DND-41 (cell line): ENCODE data around the gene TRIM6.

Experiments
- ATAC-seq: fragments of 200-7000 bp; cut with Tn5 transposase; 3 replicates; pipeline ENCODE4 v1.9.1; 2021; ENCODE audit warnings: low read depth; ENCODE audit not compliant: insufficient read depth
- DNase-seq: peaks from one replicate; pipeline ENCODE4 v3.0.0-alpha.2; 2020
- H2AFZ ChIP-seq: 2 replicates; pipeline ENCODE4 v1.6.0; 2012; ENCODE audit warnings: low read depth, low read length
- H3K27ac ChIP-seq: 2 replicates; pipeline ENCODE4 v1.5.1; 2012; ENCODE audit warnings: low read length, inconsistent platforms
- H3K27me3 ChIP-seq: fragments of 200-600 bp; sonication (generic); 2 replicates; pipeline ENCODE4 v1.6.0; 2012; ENCODE audit warnings: low read length, mild to moderate bottlenecking, inconsistent platforms; ENCODE audit not compliant: insufficient read depth, poor library complexity
- H3K36me3 ChIP-seq: 2 replicates; pipeline ENCODE4 v1.5.1; 2012; ENCODE audit warnings: low read length, inconsistent platforms; ENCODE audit not compliant: insufficient read depth
- H3K4me1 ChIP-seq: 2 replicates; pipeline ENCODE4 v1.5.1; 2012; ENCODE audit warnings: mild to moderate bottlenecking, low read length; ENCODE audit not compliant: insufficient read depth
- H3K4me2 ChIP-seq: 2 replicates; pipeline ENCODE4 v1.6.0; 2012; ENCODE audit warnings: mild to moderate bottlenecking, moderate library complexity, low read length, inconsistent platforms; ENCODE audit not compliant: insufficient read depth
- H3K4me3 ChIP-seq, 2 experiments: fragments of 200-600 bp in 1 of 2; shearing (Covaris generic) in 1 of 2; 2 replicates each; pipeline ENCODE4 v1.5.1; 2012 to 2016; ENCODE audit warnings: inconsistent platforms in 2 of 2, low read length in 2 of 2, mild to moderate bottlenecking in 2 of 2, low read depth in 1 of 2, moderate library complexity in 1 of 2
- H3K79me2 ChIP-seq: 2 replicates; pipeline ENCODE4 v1.6.0; 2012; ENCODE audit warnings: low read length, inconsistent platforms; ENCODE audit not compliant: insufficient read depth
- H3K9ac ChIP-seq: 2 replicates; pipeline ENCODE4 v1.6.0; 2012; ENCODE audit warnings: low read depth, mild to moderate bottlenecking, inconsistent platforms, low read length, moderate library complexity
- H3K9me3 ChIP-seq: 2 replicates; pipeline ENCODE4 v1.5.1; 2012; ENCODE audit warnings: low read length, moderate library complexity, mild to moderate bottlenecking, inconsistent platforms; ENCODE audit not compliant: insufficient read depth, severe bottlenecking
- H4K20me1 ChIP-seq: 2 replicates; pipeline ENCODE4 v1.6.0; 2012; ENCODE audit warnings: low read length; ENCODE audit not compliant: insufficient read depth
- CTCF ChIP-seq: IDR thresholded peaks from 2 replicates; pipeline ENCODE4 v1.5.1; 2012; ENCODE audit warnings: borderline replicate concordance, low read length, moderate library complexity, mild to moderate bottlenecking; ENCODE audit not compliant: poor library complexity, severe bottlenecking; ENCODE audit errors: extremely low read depth
- EZH2 ChIP-seq: IDR thresholded peaks from 3 replicates; pipeline ENCODE4 v1.6.1; 2012; ENCODE audit warnings: borderline replicate concordance, low read depth, mild to moderate bottlenecking, moderate library complexity, low read length, inconsistent platforms; ENCODE audit not compliant: severe bottlenecking

TRIM6 gene

GRCh38 chr11:5611627-5612026 is 15.2 kb downstream of the TRIM6 start:
- no peaks in the 10 kb centered on the region for H3K4me1 ChIP-seq
- ATAC-seq (no peak), DNase-seq (no peak)
- TF ChIP-seq EZH2 (no peak), CTCF (no peak)
- no peak overlapping the region for H3K9ac ChIP-seq
- H3K36me3 ChIP-seq = no peaks in the 10 kb centered on the region
- no peaks in the 10 kb centered on the region for H3K9me3 ChIP-seq
- no peaks in the 10 kb centered on the region for H4K20me1 ChIP-seq
- H3K27me3 ChIP-seq = no peaks in the 10 kb centered on the region
- H2AFZ ChIP-seq = no peak overlapping the region
- H3K27ac ChIP-seq = no peak overlapping the region
- H3K79me2 ChIP-seq = no peaks in the 10 kb centered on the region
- no peak overlapping the region for H3K4me3 ChIP-seq
- no peak overlapping the region for H3K4me2 ChIP-seq

GRCh38 chr11:5618807-5619206 is 22.4 kb downstream of the TRIM6 start:
- DNase-seq = no peak
- H4K20me1 ChIP-seq = no peaks in the 10 kb centered on the region
- no peaks in the 10 kb centered on the region for H3K27me3 ChIP-seq
- H3K9me3 ChIP-seq = no peaks in the 10 kb centered on the region
- no peaks in the 10 kb centered on the region for H3K79me2 ChIP-seq
- H3K27ac ChIP-seq = no peak overlapping the region
- no peaks in the 10 kb centered on the region for H3K36me3 ChIP-seq
- no peak overlapping the region for H3K9ac ChIP-seq
- no peak for ATAC-seq
- H3K4me1 ChIP-seq = peaks cover 2% of the 10 kb centered on the region
- H3K4me3 ChIP-seq = no peak overlapping the region
- H2AFZ ChIP-seq = no peak overlapping the region
- no peak overlapping the region for H3K4me2 ChIP-seq
- no peak for TF ChIP-seq CTCF
- no peak for TF ChIP-seq EZH2

GRCh38 chr11:5620651-5621521 is 24.4 kb downstream of the TRIM6 start:
- no peaks in the 10 kb centered on the region for H3K36me3 ChIP-seq
- H3K4me2 ChIP-seq = no peak overlapping the region
- no peak overlapping the region for H3K9ac ChIP-seq
- no peak overlapping the region for H3K4me3 ChIP-seq
- H3K27ac ChIP-seq = no peak overlapping the region
- H3K27me3 ChIP-seq = no peaks in the 10 kb centered on the region
- no peaks in the 10 kb centered on the region for H3K79me2 ChIP-seq
- no peak overlapping the region for H2AFZ ChIP-seq
- H3K4me1 ChIP-seq = peaks cover 19% of the 10 kb centered on the region
- ATAC-seq (no peak), DNase-seq (no peak)
- TF ChIP-seq EZH2 (no peak), CTCF (no peak)
- no peaks in the 10 kb centered on the region for H4K20me1 ChIP-seq
- no peaks in the 10 kb centered on the region for H3K9me3 ChIP-seq
